Ishikawa (cell line): ENCODE results near the gene MRPS23.

ENCODE experiments used
- CEBPB ChIP-seq: IDR thresholded peaks from 2 replicates; pipeline ENCODE4 v1.6.1; 2012
- CREB1 ChIP-seq: IDR thresholded peaks from 2 replicates; pipeline ENCODE4 v1.6.1; 2012; ENCODE audit warnings: low read depth
- EP300 ChIP-seq: IDR thresholded peaks from 2 replicates; pipeline ENCODE4 v1.6.1; 2012; ENCODE audit warnings: borderline replicate concordance
- FOXM1 ChIP-seq: IDR thresholded peaks from 2 replicates; pipeline ENCODE4 v1.6.1; 2012; ENCODE audit warnings: low read depth, borderline replicate concordance
- MAX ChIP-seq: IDR thresholded peaks from 2 replicates; pipeline ENCODE4 v1.6.1; 2012
- NFIC ChIP-seq: IDR thresholded peaks from 2 replicates; pipeline ENCODE4 v1.6.1; 2012
- RAD21 ChIP-seq: IDR thresholded peaks from 2 replicates; pipeline ENCODE4 v1.6.1; 2012; ENCODE audit warnings: low read depth
- REST ChIP-seq: IDR thresholded peaks from 2 replicates; pipeline ENCODE4 v1.6.1; 2012; ENCODE audit warnings: low read depth, mild to moderate bottlenecking
- TAF1 ChIP-seq: IDR thresholded peaks from 2 replicates; pipeline ENCODE4 v1.6.1; 2012; ENCODE audit warnings: low read depth, mild to moderate bottlenecking
- TCF12 ChIP-seq: IDR thresholded peaks from 2 replicates; pipeline ENCODE4 v1.6.1; 2012; ENCODE audit warnings: low read depth
- TEAD4 ChIP-seq: IDR thresholded peaks from 2 replicates; pipeline ENCODE4 v1.6.1; 2012
- USF1 ChIP-seq: IDR thresholded peaks from 2 replicates; pipeline ENCODE4 v1.6.1; 2012
- YY1 ChIP-seq: IDR thresholded peaks from 2 replicates; pipeline ENCODE4 v1.6.1; 2012; ENCODE audit warnings: low read depth

GRCh38 chr17:57838453-57838852 is 11.4 kb downstream of the MRPS23 start:
- no peak for TF ChIP-seq EP300
- TF ChIP-seq TCF12 = no peak
- no peak for TF ChIP-seq CEBPB
- TF ChIP-seq RAD21 = no peak
- TF ChIP-seq USF1 = no peak
- TF ChIP-seq CREB1 = no peak
- no peak for TF ChIP-seq YY1
- no peak for TF ChIP-seq TAF1
- TF ChIP-seq TEAD4 = no peak
- no peak for TF ChIP-seq NFIC
- no peak for TF ChIP-seq REST
- no peak for TF ChIP-seq MAX
- no peak for TF ChIP-seq FOXM1
